ENCODE measurements around the gene IREB2. TPM values are rescaled to one million over a fixed set of nuclear protein-coding genes. Genes with fewer than 3 reads are reported as not detected.
"Not testable (repeated sequence)": the region's sequence is repeated elsewhere in the genome, so short reads cannot be mapped to it uniquely, and the experiment has no call there.

IREB2 gene
- total RNA-seq, 1 donor from 2014 or later, result 82.4 TPM

- Mint-ChIP-seq H3K4me1 (ENCODE audit: low read depth, unreplicated experiment) (peaks cover 9% of the 10 kb centered on the region), H3K36me3 (ENCODE audit: unreplicated experiment) (no peaks in the 10 kb centered on the region), H3K4me3 (ENCODE audit: unreplicated experiment) (no peak overlapping the region), H3K27ac (ENCODE audit: unreplicated experiment) (no peak overlapping the region), H3K27me3 (ENCODE audit: unreplicated experiment) (peaks cover 6% of the 10 kb centered on the region), H3K9me3 (ENCODE audit: unreplicated experiment) (peaks cover 7% of the 10 kb centered on the region)
- no peak for DNase-seq
- TF ChIP-seq CTCF (IDR thresholded peaks at IDR 0.05; ENCODE audit: partially characterized antibody, unreplicated experiment), result no peak
Observed at GRCh38 chr15:78538358-78538757, 100.3 kb downstream of the IREB2 start.

- DNase-seq; H3K4me1 Mint-ChIP-seq (ENCODE audit: low read depth, unreplicated experiment); H3K9me3 Mint-ChIP-seq (ENCODE audit: unreplicated experiment); H3K27me3 Mint-ChIP-seq (ENCODE audit: unreplicated experiment); H3K36me3 Mint-ChIP-seq (ENCODE audit: unreplicated experiment): not testable (repeated sequence)
- Mint-ChIP-seq H3K4me3 (ENCODE audit: unreplicated experiment) (peak overlapping the region; percentile 93), H3K27ac (ENCODE audit: unreplicated experiment) (peak overlapping the region; percentile 96)
Observed at GRCh38 chr15:78539464-78540140, 101.6 kb downstream of the IREB2 start.

- H3K4me3 Mint-ChIP-seq (ENCODE audit: unreplicated experiment), result peak within 1 kb of the TSS; percentile 99
Observed at GRCh38 chr15:78540141-78540870, 102.3 kb downstream of the IREB2 start, which contains the start of gene PSMA4. TSS of gene PSMA4 (plus strand) at chr15:78540444. CDS start at chr15:78541928, 1,484 bp downstream.

GRCh38 chr15:78540871-78541743 is 103.1 kb downstream of the IREB2 start:
- no peak for DNase-seq
- no peak for TF ChIP-seq CTCF (IDR thresholded peaks at IDR 0.05; ENCODE audit: partially characterized antibody, unreplicated experiment)
- H3K4me3 Mint-ChIP-seq (ENCODE audit: unreplicated experiment), result peak overlapping the region; percentile 99
- H3K27me3 Mint-ChIP-seq (ENCODE audit: unreplicated experiment), result peaks cover 6% of the 10 kb centered on the region
- peak overlapping the region; percentile 86 for H3K27ac Mint-ChIP-seq (ENCODE audit: unreplicated experiment)
- peaks cover 7% of the 10 kb centered on the region for H3K9me3 Mint-ChIP-seq (ENCODE audit: unreplicated experiment)
- H3K36me3 Mint-ChIP-seq (ENCODE audit: unreplicated experiment), result no peaks in the 10 kb centered on the region
- peaks cover 9% of the 10 kb centered on the region for H3K4me1 Mint-ChIP-seq (ENCODE audit: low read depth, unreplicated experiment)

More at GRCh38 chr15:78540141-78540870, 102.3 kb downstream of the IREB2 start, which contains the start of gene PSMA4:
- Mint-ChIP-seq H3K9me3 (ENCODE audit: unreplicated experiment) (peaks cover 7% of the 10 kb centered on the region), H3K27me3 (ENCODE audit: unreplicated experiment) (peaks cover 6% of the 10 kb centered on the region), H3K36me3 (ENCODE audit: unreplicated experiment) (no peaks in the 10 kb centered on the region), H3K27ac (ENCODE audit: unreplicated experiment) (peak within 1 kb of the TSS; percentile 96), H3K4me1 (ENCODE audit: low read depth, unreplicated experiment) (peaks cover 9% of the 10 kb centered on the region)
- no peak for TF ChIP-seq CTCF (IDR thresholded peaks at IDR 0.05; ENCODE audit: partially characterized antibody, unreplicated experiment)
- DNase-seq, result peak; percentile 92

GRCh38 chr15:78541744-78542034 is 103.7 kb downstream of the IREB2 start:
- peak overlapping the region; percentile 86 for H3K27ac Mint-ChIP-seq (ENCODE audit: unreplicated experiment)
- no peaks in the 10 kb centered on the region for H3K36me3 Mint-ChIP-seq (ENCODE audit: unreplicated experiment)
- H3K9me3 Mint-ChIP-seq (ENCODE audit: unreplicated experiment), result peaks cover 7% of the 10 kb centered on the region
- peaks cover 6% of the 10 kb centered on the region for H3K27me3 Mint-ChIP-seq (ENCODE audit: unreplicated experiment)
- no peak for DNase-seq
- peak overlapping the region; percentile 99 for H3K4me3 Mint-ChIP-seq (ENCODE audit: unreplicated experiment)
- peaks cover 9% of the 10 kb centered on the region for H3K4me1 Mint-ChIP-seq (ENCODE audit: low read depth, unreplicated experiment)
- no peak for TF ChIP-seq CTCF (IDR thresholded peaks at IDR 0.05; ENCODE audit: partially characterized antibody, unreplicated experiment)

All from glutamatergic neuron (in vitro differentiated cells).